ENCODE results near the gene MRPS33.

- TF ChIP-seq CTCF (IDR thresholded peaks at IDR 0.05; ENCODE audit: low read depth, low read length, missing input control) (no peak), YY1 (IDR thresholded peaks at IDR 0.05) (no peak), TAF1 (conservative IDR thresholded peaks at IDR 0.05) (no peak), MAX (IDR thresholded peaks at IDR 0.05) (no peak), HNF4A (conservative IDR thresholded peaks at IDR 0.05) (no peak)
Measured at GRCh38 chr7:141023295-141023694, 8.5 kb upstream of the MRPS33 start.

Data from liver (tissue), 3 donors.